A673 (cell line): ENCODE results near the gene NRXN3.

Source experiments
- EZH2 ChIP-seq: fragments of 200-600 bp; sonication (generic); IDR thresholded peaks from 2 replicates; pipeline ENCODE4 v1.6.1; 2017; ENCODE audit warnings: borderline replicate concordance, low read depth, mild to moderate bottlenecking, mixed read lengths, antibody characterized with exemption, low read length; ENCODE audit not compliant: poor library complexity, severe bottlenecking
- TF ChIP-seq, protein P1 (sequence below): fragments of 300-800, 200-600 bp; sonication (generic); conservative IDR thresholded peaks from 2 replicates; pipeline ENCODE4 v1.5.1; 2017; ENCODE audit warnings: low read depth, mild to moderate bottlenecking, antibody characterized with exemption, low read length, moderate library complexity, mixed read lengths

DNA sequence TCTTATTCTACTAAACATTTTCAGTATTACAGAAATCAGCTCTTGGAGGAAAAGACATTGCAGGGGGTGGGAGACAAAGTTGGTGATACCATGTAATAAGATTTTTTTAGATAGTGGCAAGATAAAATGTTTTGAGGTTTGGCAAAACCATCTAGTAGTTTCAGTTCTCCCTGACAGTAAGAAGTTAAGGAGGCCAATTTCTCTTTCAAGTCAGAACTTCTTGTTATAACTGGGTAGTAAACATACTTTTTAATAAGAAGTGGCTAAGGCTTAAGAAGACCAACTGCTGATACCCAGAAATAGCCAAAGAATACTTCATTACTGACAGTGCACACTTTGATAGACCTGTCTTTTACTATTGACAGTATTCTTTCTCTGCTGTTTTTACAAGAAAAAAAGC lies 1588.8 kb downstream of the NRXN3 start:
- TF ChIP-seq, protein P1, sequence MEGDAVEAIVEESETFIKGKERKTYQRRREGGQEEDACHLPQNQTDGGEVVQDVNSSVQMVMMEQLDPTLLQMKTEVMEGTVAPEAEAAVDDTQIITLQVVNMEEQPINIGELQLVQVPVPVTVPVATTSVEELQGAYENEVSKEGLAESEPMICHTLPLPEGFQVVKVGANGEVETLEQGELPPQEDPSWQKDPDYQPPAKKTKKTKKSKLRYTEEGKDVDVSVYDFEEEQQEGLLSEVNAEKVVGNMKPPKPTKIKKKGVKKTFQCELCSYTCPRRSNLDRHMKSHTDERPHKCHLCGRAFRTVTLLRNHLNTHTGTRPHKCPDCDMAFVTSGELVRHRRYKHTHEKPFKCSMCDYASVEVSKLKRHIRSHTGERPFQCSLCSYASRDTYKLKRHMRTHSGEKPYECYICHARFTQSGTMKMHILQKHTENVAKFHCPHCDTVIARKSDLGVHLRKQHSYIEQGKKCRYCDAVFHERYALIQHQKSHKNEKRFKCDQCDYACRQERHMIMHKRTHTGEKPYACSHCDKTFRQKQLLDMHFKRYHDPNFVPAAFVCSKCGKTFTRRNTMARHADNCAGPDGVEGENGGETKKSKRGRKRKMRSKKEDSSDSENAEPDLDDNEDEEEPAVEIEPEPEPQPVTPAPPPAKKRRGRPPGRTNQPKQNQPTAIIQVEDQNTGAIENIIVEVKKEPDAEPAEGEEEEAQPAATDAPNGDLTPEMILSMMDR, result no peak
- TF ChIP-seq EZH2, result no peak
